SK-N-MC (cell line): ENCODE data around the gene TRAPPC5.

Experiments used
- DNase-seq: peaks from one replicate; pipeline ENCODE4 v3.0.0-alpha.2; 2011; ENCODE audit warnings: low read depth, low spot score
- H3K27ac ChIP-seq: fragments of 200-600 bp; sonication (generic); 2 replicates; pipeline ENCODE4 v1.5.1; 2016; ENCODE audit warnings: mixed run types
- H3K36me3 ChIP-seq: fragments of 200-600 bp; sonication (generic); 2 replicates; pipeline ENCODE4 v1.6.1; 2017; ENCODE audit warnings: antibody characterized with exemption, low read length, mixed read lengths; ENCODE audit not compliant: insufficient read depth
- H3K4me3 ChIP-seq: fragments of 200-600 bp; sonication (generic); 2 replicates; pipeline ENCODE4 v1.5.1; 2016
- H3K9ac ChIP-seq: fragments of 200-600 bp; sonication (generic); 2 replicates; pipeline ENCODE4 v1.8.0; 2017; ENCODE audit warnings: mixed run types, mixed read lengths; ENCODE audit not compliant: insufficient read length
- H3K9me3 ChIP-seq: fragments of 200-600 bp; sonication (generic); 2 replicates; pipeline ENCODE4 v1.6.1; 2017; ENCODE audit warnings: low read depth, mild to moderate bottlenecking, antibody characterized with exemption, low read length, moderate library complexity, mixed read lengths
- EZH2 ChIP-seq: fragments of 200-600 bp; sonication (generic); IDR thresholded peaks from one replicate; pipeline ENCODE4 v1.6.1; 2017; ENCODE audit warnings: antibody characterized with exemption
- FOXP2 ChIP-seq: optimal IDR thresholded peaks from 2 replicates; pipeline ENCODE3; 2011; ENCODE audit warnings: mild to moderate bottlenecking, moderate library complexity; ENCODE audit not compliant: insufficient read depth; ENCODE audit errors: extremely low read length, control extremely low read depth
- POLR2AphosphoS5 ChIP-seq: IDR thresholded peaks from 2 replicates; pipeline ENCODE4 v1.6.1; 2012; ENCODE audit warnings: mild to moderate bottlenecking, low read depth, low read length, borderline replicate concordance

Gene TRAPPC5

GRCh38 chr19:7644550-7644877 lies 36.1 kb upstream of the TRAPPC5 start:
- no peak for TF ChIP-seq FOXP2
- TF ChIP-seq EZH2: no peak
- TF ChIP-seq POLR2AphosphoS5: no peak

GRCh38 chr19:7645163-7645562 lies 35.5 kb upstream of the TRAPPC5 start:
- DNase-seq: no peak
- Histone ChIP-seq H3K36me3 (no peaks in the 10 kb centered on the region), H3K9me3 (no peaks in the 10 kb centered on the region), H3K27ac (no peak overlapping the region), H3K9ac (no peak overlapping the region), H3K4me3 (no peak overlapping the region)
- TF ChIP-seq FOXP2 (no peak), EZH2 (no peak), POLR2AphosphoS5 (no peak; the same call in 1 of the 2 replicates)

More at GRCh38 chr19:7644550-7644877, 36.1 kb upstream of the TRAPPC5 start:
- no peaks in the 10 kb centered on the region for H3K9me3 ChIP-seq
- no peak overlapping the region for H3K27ac ChIP-seq
- no peak overlapping the region for H3K9ac ChIP-seq
- H3K4me3 ChIP-seq: no peak overlapping the region
- DNase-seq: no peak
- no peaks in the 10 kb centered on the region for H3K36me3 ChIP-seq

- Histone ChIP-seq H3K36me3 (no peaks in the 10 kb centered on the region), H3K9me3 (no peaks in the 10 kb centered on the region), H3K4me3 (no peak overlapping the region), H3K9ac (no peak overlapping the region), H3K27ac (no peak overlapping the region)
- no peak for TF ChIP-seq EZH2
- TF ChIP-seq FOXP2: no peak
- no peak for TF ChIP-seq POLR2AphosphoS5
- DNase-seq: no peak
Observed at GRCh38 chr19:7645656-7646425, 34.8 kb upstream of the TRAPPC5 start.

- Histone ChIP-seq H3K36me3 (no peaks in the 10 kb centered on the region), H3K9ac (no peak overlapping the region), H3K9me3 (no peaks in the 10 kb centered on the region), H3K27ac (no peak overlapping the region), H3K4me3 (no peak overlapping the region)
- no peak for TF ChIP-seq EZH2
- TF ChIP-seq FOXP2: no peak
- no peak for TF ChIP-seq POLR2AphosphoS5
- no peak for DNase-seq
Observed at GRCh38 chr19:7646426-7646700, 34.3 kb upstream of the TRAPPC5 start.

- Histone ChIP-seq H3K9me3 (no peaks in the 10 kb centered on the region), H3K27ac (no peak overlapping the region), H3K9ac (no peak overlapping the region), H3K36me3 (no peaks in the 10 kb centered on the region), H3K4me3 (no peak overlapping the region)
- TF ChIP-seq POLR2AphosphoS5 (no peak), EZH2 (no peak), FOXP2 (no peak)
- no peak for DNase-seq
Observed at GRCh38 chr19:7647156-7647555, 33.5 kb upstream of the TRAPPC5 start.

GRCh38 chr19:7648265-7649014 lies 32.2 kb upstream of the TRAPPC5 start:
- Histone ChIP-seq H3K9ac (no peak overlapping the region), H3K9me3 (no peaks in the 10 kb centered on the region), H3K4me3 (no peak overlapping the region), H3K36me3 (no peaks in the 10 kb centered on the region), H3K27ac (no peak overlapping the region)
- DNase-seq: no peak
- TF ChIP-seq FOXP2: no peak
- TF ChIP-seq POLR2AphosphoS5: no peak
- no peak for TF ChIP-seq EZH2

- Histone ChIP-seq H3K9me3 (no peaks in the 10 kb centered on the region), H3K27ac (no peak overlapping the region), H3K9ac (no peak overlapping the region), H3K36me3 (no peaks in the 10 kb centered on the region), H3K4me3 (no peak overlapping the region)
- TF ChIP-seq EZH2 (no peak), POLR2AphosphoS5 (no peak), FOXP2 (no peak)
- no peak for DNase-seq
Observed at GRCh38 chr19:7650148-7650547, 30.5 kb upstream of the TRAPPC5 start.

- no peaks in the 10 kb centered on the region for H3K36me3 ChIP-seq
- peak overlapping the region; percentile 71 for H3K4me3 ChIP-seq
- no peaks in the 10 kb centered on the region for H3K9me3 ChIP-seq
- no peak overlapping the region for H3K9ac ChIP-seq
- DNase-seq: no peak
- TF ChIP-seq FOXP2 (no peak), POLR2AphosphoS5 (no peak), EZH2 (no peak)
- no peak overlapping the region for H3K27ac ChIP-seq
Observed at GRCh38 chr19:7652061-7652641, 28.5 kb upstream of the TRAPPC5 start.
